Measurements from ENCODE around the gene ACP4.

Gene ACP4

DNA sequence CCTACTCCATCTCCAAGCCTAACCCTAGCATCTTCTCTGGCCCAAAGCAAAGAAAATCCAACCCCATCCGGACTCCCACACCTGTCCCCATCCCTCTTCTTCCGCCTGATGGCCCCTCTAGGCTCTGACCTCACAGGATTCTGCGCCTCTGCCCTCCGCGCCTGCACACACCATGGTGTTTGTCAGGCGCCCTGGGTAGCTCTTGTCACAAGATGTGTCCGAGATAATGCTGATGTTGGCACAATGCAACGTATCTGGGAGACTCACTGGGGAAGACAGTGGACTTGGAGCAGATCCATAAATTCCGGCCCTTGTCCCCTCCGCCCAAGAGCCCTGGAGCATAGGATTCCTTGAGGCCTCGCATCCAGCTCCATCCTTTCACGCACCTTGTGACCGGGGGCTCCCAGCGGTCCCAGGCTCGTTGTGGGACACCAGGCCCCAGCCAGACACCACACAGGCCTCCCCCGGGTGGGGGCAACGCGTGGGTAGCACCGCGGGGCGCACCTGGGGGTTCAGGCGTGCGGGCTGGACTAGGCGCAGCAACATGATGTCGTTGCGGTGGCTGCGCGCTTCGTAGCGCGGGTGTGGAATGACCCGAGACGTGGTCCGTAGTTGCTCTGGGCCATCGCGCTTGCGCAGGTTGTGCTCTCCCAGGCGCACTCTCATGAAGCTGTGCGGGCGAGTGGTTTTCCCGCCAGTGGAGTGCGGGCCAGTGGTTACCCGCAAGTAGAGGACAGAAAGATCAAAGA, 36.5 kb downstream of the ACP4 start:
- no peak for DNase-seq

DNA sequence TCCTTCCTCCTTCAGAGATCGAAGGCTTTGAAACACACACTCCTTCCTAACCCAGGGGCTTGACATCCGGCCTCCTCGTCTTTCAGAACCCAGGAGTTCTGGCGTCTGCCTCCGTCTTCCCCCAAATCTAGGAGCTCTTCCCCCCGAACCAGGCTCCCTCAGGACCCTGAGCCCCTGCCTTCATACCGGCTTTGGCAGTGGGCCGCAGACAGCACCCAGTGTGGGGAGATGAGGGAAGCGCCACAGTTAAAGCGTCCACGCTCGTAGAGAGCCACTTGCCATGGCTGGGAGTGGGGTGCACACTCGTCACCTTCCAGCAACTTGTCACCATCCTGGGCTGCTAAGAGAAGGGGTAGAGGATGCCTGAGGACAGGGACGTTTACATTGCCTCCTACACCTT, 37.3 kb downstream of the ACP4 start:
- no peak for DNase-seq

DNA sequence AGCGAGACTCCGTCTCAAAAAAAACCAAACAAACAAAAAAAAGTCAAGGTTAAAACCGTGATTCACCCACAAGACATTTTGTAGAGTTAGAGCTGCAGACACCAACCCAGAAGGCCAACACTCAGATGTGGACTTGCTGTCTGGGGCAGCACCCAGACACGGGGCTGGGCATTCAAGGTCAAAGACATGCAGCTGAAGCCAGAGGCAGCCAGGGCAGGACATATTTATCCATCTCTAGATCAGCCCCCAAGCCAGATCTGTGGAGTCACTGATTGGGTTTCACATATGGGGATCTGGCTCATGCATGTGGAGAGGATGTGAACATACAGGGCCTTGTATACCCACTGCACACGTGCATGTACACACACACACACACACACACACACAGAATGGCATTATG, 39.6 kb downstream of the ACP4 start:
- no peak for DNase-seq

DNA sequence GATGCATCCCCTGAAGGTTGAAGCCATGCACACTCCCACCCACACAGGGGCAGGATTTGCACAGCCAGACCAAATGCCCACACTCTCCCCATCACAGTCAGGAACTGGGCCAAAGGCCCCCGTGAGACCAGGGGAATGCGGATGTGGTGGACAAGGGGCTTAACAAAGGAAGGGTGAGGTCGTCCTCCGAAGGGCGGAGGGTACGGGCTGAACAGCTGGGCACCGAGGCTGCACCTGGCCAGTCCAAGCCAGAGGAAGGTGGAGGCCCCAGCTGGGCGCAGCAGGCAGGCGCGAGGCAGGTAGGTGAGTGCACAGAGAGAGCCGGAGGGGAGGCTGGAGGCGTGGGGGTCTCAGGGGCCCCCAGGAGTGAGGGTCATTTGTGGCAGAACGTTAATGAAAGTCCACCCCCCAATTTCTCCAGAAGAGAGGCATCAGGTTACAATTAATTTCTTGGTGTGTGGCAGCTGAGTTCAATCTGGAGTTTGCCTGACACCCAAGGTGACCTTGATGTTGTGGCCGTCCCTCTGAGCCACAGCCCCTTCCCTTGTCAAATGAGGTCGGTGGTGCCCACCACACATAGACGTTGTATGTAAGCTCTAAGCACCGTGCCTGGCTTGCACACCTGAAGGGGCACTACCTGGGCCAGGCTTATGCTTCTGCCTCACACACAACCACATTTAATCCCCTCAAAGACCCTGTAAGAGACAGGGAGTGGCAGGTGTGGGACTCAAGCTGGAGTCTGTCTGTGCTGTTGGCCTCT, 40.2 kb downstream of the ACP4 start:
- no peak for DNase-seq

DNA sequence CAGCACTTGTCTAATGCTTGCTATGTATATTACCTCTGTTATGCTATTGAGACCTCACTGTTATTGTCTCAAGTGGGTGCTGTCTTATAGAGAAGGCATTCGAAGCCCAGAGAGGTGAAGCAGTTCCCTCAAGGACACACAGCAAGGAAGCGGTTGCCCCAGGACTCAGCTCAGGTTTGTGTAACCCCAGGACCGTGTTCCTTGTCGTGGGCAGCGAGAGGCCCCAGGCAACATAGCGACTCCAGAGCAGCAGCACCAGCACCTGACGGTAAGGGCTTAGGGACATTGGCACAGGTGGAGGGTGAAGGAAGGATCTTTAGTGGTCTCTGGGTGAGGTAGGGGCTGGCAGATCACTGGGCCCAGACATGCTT, 40.8 kb downstream of the ACP4 start:
- no peak for DNase-seq

DNA sequence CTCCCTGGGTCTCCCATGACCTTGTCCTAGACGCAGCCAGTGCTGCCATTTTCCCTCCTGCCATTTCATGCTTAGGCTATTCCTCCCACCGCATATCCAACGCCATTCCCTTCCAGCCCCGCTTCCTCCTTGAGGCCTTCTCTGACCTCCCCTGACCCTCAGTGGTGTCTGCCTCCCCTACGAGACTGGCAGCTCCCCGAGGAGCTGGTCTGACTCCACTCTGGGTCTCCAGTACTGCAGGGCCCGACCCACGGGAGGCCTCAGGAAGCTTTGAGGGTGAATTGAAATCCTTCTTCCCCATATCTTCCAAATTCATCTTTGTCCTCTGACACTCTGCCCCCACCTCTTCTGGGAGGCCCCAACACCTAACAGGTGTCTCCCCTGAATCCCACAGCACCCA, 42.5 kb downstream of the ACP4 start:
- DNase-seq, result no peak

DNA sequence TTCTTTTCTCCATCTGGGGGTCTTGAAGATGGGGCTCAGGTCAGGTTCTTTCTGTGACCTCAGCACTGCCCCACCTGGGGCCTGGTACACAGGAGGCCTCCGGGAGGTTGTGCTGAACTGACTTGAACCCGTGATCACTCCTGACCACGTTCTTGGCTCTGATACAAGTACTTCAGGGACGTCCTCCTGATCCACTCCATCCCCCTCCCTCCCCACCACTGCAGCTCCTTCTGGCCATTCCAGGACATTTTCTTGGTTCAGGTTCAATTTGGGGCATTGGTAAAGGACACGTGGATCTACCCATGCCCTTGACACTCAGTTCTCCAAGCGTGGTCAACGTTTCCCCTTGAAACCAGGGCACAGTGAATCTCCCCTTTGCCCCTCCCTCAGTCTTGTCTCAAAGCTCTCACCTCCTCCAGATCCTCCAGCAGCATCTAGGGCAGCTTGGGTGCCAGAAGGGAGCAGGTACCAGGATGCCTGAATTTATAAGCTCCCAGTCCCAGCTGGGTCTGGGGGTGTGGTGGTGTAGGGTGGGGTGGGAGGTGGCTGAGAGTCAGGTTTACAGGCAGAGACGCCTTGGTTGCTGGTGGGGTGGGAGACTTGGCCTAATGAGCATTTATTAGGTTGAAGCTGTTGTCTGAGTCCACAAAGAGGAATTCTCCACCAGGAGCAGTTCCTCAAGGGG, 43.0 kb downstream of the ACP4 start, which contains the start of gene KLK15:
Gene KLK15, minus strand, starts transcription at position 458 of the 685 bp plus-strand sequence. CDS start 2,082 bp downstream, outside the sequence.
- no peak for DNase-seq

DNA sequence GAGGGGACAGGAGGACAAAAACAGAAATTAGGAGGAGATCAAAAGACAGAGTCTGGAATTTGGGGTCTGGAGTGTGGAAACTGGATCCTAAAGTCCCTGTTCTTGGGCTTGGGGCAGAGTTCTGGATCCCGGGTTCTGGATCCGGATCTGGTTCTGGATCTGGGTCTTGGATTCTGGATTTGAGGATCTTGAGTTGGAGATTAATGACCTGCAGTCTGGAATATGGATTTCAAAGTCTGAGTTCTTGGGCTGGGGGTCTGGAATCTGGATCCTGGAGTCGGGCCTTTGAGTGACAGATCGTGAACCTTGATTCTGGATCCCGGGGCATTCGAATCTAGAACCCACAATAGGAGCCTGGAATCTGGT, 43.6 kb downstream of the ACP4 start:
- no peak for DNase-seq

DNA sequence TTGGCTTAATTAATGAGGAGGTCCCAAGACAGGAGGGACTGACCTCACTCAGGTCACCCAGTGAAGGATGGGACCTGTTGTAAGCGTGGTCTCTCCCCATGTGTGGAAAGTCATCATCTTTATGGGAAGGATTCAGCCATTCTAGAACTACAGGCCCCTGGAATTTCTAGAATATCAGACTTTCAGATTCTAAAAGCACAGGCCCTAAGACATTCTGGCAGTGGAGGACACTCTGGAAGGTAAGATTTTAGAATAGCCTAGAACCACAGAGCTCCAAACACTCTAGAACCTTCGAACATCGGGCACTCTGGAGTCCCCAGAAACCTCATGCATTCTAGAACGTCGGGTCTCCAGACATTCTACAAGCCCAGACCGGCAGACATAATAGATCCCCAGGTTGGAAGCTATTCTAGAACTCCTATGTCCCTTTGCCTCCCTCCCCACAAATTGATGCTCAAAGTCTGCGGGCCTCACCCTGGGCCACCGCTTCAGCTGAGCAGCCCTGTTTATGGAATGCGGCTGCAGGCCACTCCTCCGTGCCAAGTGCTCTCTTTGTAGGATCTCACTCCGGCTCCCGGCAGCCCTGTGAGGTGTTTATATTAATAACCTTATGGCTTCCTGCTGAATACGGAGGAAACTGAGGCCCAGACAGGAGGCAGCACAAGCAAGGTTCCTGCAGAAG, 45.0 kb downstream of the ACP4 start:
- no peak for DNase-seq

DNA sequence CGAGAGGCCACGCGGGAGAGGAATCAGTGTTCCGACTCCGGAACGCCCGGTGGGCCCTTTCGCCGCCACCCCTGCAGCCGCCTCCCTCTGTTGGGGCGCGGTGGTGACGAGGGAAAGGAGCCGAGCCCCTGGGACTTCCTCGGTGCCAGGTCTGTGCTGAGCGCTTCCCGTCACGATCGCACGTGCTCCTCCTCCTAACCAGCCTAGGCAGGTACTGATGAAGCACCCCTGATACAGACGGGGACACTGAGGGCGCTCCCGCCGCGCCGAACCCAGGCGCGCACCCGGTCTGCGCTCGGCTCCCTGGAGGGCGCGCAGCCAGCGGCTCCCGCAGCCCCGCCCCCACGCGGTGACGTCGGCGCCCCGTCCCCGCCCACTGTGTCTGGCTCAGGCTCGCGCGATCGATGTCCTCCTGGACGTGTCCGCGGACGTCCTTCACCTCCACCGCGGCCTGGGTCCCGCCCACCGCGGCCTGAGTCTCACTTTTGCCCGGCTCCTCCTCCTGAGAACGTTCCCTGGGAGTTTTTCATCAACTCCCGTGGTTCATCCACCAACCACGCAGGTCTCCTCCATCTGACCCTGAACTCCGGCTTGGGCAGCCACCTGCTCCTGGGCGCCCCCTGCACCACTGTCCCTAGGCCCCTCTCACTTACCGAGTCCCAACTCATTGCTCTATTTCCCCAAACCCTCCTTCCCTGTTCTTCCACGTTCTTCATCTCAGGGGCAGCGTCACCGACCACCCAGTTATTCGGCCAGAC, 45.7 kb downstream of the ACP4 start:
- DNase-seq, result peak; percentile 85

DNA sequence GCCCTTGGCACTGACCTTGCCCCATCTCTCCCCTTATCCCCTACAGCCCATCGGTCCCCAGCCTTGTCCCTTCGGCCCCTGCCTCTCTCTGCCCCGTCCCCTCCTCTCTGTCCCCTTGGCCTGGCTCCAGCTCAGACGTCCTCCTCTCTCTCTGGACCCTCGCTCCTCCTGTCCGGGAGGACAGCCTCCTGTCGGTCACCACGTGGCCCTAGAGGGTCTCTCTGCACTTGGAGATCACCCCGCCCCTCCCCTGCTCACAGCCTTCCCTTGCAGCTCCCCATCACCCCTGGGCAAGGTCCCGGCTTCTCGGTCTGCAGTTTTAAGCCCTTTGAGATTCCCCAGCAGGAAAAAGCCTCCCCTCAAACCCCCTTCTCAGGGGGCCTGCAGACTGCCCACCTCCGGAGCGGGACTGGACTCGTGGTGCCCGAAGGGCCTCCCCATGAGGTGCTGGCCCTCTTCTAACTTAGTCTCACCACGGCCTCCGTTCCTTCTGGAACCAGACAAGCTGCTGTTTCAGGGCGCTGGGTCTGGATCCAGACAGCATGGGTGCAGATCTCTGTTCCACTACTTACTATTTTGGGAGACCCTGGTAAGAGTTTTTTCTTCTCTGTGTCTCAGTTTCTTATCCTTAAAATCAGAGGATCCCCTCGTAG, 46.5 kb downstream of the ACP4 start:
- no peak for DNase-seq

DNA sequence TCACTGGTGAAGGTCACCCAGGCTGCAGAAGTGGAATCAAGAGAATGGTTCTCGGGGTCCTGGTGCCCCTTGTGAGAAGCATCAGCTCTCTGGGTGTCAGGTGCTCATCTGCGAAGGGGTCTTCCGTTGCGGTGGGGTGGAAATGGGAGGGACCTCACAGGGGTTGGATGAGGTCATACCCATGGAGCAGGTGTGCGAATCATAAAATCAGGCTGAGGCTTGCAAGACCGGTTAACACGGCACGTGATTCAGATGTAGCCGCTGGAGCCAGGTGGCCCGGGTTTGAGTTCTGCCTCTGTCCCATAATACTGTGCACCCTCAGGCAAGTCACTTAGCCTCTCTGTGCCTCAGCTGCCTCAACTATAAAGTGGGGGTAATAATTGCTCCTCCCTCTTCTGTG, 47.1 kb downstream of the ACP4 start:
- DNase-seq, result no peak

DNA sequence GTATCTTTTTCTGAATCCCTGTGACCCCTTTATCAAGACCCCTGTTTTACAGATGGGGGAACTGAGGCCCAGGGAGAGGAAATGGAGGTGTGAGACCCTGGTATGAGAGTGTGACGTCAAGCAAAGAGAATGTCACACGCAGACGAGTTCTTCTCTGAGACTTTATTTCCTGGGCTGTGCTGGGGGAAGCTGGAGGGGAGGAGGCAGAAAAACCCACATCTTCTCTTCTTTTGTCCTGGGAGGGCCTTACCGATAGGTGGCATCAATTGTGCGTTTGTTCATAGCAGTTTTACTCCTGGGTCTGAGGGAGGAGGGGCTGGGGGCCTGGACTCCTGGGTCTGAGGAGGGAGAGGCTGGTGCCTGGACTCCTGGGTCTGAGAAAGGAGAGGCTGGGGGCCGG, 48.0 kb downstream of the ACP4 start:
- DNase-seq, result no peak

DNA sequence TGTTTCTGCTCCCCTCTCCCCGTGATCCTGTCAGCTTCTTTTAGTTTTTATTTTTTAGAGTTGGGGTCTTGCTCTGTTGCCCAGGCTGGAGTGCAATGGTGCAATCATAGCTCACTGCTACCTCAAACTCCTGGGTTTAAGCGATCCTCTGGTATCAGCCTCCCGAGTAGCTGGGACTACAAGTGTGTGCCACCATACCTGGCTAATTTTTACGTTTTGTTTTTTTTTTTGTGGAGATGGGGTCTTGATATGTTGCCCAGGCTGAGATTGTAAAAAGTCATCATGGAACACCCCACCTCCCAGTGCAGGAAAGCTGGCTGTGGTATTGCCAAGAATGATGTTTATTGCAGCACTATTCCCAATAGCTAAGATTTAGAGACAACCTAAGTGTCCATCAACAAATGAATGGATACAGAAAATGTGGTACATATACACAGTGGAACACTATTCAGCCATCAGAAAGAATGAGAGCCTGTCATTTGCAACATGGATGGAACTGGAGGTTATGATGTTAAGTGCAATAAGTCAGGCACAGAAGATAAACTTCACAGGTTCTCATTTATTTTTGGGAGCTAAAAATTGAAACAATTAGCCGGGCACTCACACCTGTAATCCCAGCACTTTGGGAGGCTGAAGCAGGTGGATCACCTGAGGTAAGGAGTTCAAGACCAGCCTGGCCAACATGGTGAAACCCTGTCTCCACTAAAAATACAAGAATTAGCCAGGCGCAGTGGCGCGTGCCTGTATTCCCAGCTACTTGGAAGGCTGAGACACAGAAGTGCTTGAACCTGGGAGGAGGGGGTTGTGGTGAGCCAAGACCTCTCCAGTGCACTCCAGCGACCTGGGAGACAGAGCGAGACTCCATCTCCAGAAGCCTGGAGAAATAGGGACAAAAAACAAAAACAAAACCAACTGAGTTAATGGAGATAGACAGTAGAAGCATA, 49.8 kb downstream of the ACP4 start:
- DNase-seq, result no peak

DNA sequence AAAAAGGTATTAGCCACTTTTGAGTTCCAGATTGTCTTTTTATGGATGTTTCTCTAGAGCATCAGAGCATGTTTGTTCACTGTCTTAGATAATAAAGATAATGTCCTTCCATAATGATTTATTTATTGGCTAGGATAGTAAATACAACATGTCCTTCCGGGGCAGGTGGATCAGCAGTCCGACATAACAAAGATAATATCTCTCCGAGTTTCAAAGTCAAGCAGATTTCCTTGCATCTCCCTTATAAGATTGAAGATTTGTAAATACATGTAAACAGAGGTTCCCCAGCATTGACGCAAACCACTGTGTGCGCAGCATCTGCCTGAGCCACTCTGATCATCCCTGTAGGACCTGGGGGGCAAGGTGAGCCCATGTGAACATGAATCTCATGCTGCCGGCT, 51.9 kb downstream of the ACP4 start:
- DNase-seq, result no peak

DNA sequence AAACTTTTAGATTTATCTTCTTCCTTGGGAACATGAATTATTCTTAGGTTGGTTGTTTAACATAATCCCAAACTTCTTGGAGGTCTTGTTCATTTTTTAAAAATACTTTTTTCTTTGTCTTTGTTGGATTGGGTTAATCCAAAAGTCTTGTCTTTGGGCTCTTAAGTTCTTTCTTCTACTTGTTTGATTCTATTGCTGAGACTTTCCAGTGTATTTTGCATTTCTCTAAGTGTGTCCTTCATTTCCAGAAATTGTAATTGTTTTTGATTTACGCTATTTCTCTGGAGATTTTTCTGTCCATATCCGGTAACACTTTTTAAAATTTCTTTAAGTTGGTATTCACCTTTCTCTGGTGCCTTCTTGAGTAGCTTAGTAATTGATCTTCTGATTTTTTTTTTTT, 53.0 kb downstream of the ACP4 start:
- DNase-seq, result no peak

DNA sequence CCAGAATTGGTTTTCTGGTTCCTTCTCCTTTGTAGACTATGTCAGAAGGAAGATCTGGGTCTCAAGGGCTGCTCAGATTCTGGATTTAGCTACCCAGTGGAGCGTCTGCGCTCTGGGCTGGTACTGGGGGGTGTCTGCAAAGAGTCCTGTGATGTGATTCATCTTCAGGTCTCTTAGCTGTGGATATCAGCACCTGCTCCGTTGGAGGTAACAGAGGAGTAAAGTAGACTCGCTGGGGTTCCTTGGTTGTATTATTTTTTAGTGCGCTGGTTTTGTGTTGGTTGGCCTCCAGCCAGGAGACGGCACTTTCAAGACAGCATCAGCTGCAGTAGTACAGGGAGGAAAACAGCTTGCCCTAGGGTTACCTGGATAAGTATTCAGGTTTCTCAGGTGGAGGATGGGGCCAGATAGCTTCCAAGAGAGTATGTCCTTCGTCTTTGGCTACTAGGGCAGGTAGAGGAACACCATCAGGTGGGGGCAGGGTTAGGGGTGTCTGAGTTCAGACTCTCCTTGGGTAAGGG, 53.5 kb downstream of the ACP4 start:
- no peak for DNase-seq

DNA sequence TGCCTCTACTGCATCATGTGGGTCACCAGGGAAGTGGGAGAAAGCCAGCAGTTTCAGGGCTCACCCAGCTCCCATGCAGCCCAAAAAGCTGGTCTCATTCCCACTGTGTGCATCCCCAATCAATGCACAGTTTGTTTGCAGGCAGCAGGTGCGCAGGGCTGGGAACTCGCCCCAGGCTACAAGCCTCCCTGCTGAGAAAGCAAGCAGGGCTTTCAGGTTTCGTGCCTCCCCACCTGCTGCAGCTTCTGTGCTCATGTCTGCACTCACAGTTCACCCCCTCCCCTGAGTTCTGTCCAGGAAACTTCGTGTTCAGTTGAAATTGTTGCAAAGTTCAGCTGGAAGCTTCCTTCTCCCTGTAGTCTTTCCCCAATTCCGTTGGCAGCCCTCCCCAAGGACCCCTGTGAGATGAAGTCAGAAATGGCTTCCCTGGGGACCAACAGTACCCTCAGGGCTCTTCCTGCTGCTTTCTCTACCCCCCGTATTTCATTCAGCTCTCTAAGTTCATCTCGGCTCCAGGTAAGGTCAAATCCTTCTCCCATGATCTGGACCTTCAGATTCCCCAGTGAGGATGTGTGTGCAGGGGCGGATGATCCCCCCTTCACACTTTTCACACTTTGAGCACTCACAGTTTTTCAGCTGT, 54.2 kb downstream of the ACP4 start:
- DNase-seq, result no peak

Measured in stimulated activated CD4-positive, alpha-beta T cell treated with anti-CD3 and anti-CD28 coated beads, Interleukin-15, amount 100 ng/mL, for 24 hours (primary cell).